ENCODE results near the gene PNMA6F.

GRCh38 chrX:153365670-153366069 is 44.1 kb upstream of the PNMA6F start:
- TF ChIP-seq CTCF (conservative IDR thresholded peaks at IDR 0.05 in 1 of 2, IDR thresholded peaks at IDR 0.05 in 1 of 2; ENCODE audit: extremely low read depth in 1 of 2, insufficient read depth in 1 of 2, low read depth in 1 of 2, low read length in 2 of 2) (no peak), EZH2 (IDR thresholded peaks at IDR 0.05; ENCODE audit: borderline replicate concordance, low read length) (no peak)

Measured in mammary epithelial cell (primary cell).